GM12875 (cell line): ENCODE results near the gene SPIRE1.
A peak's percentile ranks its signal among the peaks of the same experiment; 100 is the strongest.

Source experiments
- H3K4me3 ChIP-seq: one replicate; pipeline ENCODE4 v1.5.1; 2011; ENCODE audit warnings: low read depth, low read length, control low read depth
- CTCF ChIP-seq: IDR thresholded peaks from 2 replicates; pipeline ENCODE4 v1.5.1; 2011; ENCODE audit warnings: low read depth, mild to moderate bottlenecking, control low read depth, inconsistent platforms, low read length, moderate library complexity, borderline replicate concordance; ENCODE audit not compliant: insufficient read depth

Gene SPIRE1

DNA sequence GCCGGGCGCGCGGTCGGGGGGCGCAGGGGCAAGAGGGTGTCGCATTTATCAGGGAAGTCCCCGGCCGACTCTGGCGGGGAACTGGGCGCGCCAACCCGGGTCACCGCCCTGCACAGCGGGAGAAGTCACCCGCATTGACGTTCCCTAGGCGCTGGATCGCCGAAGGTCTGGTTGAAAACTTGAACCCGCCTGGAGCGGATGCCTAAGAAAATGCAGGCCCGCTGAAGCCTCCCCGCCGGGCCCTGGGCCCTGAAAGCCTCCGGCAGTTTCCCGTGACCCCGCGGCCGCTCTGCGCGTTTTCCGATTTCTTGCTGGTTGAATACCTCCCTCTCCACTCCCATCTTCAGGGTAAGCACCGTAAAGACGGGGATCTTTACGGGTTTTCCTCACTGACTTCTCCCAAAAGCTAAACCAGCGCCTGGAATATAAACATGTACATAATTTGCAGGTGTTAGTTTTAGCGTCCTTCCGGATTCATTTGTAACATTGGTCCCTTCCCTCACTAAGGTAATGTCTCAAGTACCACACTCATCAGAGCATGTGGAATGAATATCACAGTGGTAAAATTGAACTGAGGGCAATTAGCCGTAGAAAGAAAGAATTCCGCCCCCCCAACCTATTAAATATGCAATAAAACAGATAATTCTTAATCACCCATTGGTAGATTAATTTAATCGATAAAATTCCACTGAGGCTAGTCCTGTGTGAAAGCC, 675 bp upstream of the SPIRE1 start:
- peak overlapping the region; percentile 66 for H3K4me3 ChIP-seq
- no peak for TF ChIP-seq CTCF

DNA sequence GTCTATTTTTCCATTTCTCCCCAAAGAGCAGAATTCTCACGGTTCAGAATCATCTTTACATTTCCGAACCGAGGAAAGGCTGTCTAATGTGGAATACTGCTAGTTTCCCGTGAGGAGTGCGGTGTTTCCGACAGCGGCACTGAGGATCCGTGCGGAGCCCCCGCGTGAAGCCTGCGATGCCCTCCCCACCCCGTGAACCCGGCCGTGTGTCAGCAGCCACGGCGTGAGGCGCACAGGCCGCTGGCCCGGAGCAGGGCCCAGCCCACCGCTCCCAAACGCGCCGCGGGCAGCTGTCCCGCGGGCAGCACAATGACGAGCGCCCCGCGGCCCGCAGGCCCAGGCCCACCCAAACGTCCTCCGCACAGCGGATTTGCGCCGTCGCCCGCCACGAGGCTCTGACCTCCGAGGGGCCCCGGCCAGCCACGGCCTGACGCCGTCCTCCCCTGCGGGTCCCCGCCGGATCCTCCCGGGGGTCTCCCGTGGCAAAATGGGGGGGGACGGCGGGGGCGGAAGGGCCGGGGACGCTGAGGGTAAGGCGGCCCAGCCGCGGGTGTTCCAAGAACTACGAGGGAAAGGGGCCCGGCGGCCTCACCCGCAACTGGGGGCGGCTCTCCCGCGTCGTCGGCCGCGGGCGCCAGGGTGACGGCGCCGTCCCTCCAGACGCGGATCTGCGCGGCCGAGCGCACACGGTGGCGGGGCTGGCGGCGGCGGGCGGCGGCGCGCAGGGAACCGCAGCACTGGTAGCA, 796 bp downstream of the SPIRE1 start:
- peak overlapping the region; percentile 66 for H3K4me3 ChIP-seq
- no peak for TF ChIP-seq CTCF

DNA sequence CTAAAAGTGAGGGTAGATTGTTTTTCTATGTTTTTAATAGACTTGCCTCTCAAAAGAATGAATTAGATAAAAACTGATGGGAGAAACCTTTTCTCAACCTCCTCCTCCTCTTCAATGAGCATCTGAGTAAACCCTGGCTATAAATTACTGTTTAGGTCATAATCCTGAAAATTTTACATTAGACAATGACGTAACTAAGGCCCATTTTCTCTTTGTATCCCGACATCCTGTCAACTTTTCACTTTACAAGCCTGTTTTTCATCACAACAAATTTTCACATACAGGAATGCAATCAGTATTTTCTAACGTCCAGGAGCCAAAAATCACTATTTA, 1.3 kb downstream of the SPIRE1 start:
- TF ChIP-seq CTCF: no peak
- H3K4me3 ChIP-seq: peak overlapping the region; percentile 66

DNA sequence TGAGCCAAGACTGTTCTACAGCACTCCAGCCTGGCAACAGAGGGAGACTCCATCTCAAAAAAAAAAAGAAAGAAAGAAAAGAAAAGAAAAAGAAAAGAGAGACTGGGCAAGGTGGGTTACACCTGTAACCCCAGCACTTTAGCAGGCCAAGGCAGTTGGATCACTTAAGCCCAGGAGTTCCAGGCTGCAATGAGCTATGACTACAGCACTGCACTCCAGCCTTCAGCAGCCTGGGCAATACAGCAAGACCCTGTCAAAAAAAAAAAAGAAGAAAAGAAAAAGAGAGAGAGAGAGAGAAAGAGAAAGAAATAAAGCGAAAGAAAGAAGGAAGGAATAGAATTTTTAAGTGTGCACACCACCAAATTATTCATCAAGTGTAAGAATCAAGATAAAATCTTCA, 2.9 kb downstream of the SPIRE1 start:
- TF ChIP-seq CTCF: no peak
- H3K4me3 ChIP-seq: no peak overlapping the region

DNA sequence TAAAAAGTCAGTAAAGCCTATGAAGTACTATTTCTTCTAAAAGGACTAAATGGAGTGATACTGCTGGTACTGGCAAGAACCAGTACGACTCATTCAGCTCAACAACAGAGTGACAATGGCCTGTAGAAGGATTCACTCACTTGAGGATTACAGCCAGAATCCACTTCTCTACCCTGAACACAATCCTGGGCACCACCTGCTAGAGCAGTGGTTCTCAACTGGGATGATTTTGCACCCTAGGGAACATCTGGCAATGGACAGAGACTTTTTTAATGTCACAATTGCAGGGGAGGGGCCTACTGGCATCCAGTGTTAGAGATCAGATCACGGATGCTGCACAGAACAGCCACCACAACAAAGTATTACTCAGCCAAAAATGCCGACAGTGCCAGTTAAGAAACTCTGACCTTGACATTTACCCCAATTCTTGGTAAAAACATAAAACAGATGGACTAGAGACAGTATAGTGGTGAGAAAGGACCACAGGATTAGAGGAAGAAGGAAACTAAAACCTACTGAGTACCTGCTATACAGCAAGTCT, 5.0 kb downstream of the SPIRE1 start:
- no peak for TF ChIP-seq CTCF
- H3K4me3 ChIP-seq: no peak overlapping the region

GRCh38 chr18:12651651-12652050, 6.3 kb downstream of the SPIRE1 start:
- no peak for TF ChIP-seq CTCF
- H3K4me3 ChIP-seq: no peak overlapping the region

- no peak overlapping the region for H3K4me3 ChIP-seq
- no peak for TF ChIP-seq CTCF
Observed at GRCh38 chr18:12647773-12648172, 10.1 kb downstream of the SPIRE1 start.
